ENCODE data around the gene SMNDC1.

The SMNDC1 gene

GRCh38 chr10:110304780-110305421, at the start of gene SMNDC1:
Gene SMNDC1 (minus strand): TSS chr10:110304920. CDS start chr10:110303587, 1,333 bp downstream.
- Histone ChIP-seq H3K27ac (ENCODE audit: low read depth, low read length) (peak within 1 kb of the TSS; percentile 89), H3K9ac (ENCODE audit: low read length in 5 of 5) (peak within 1 kb of the TSS; percentile 39 to 97 (median 95)), H3K4me3 (ENCODE audit: low read depth in 1 of 5, low read length in 5 of 5) (peak within 1 kb of the TSS; percentile 81 to 94 (median 91)), H3K4me1 (ENCODE audit: control insufficient read depth in 5 of 5, insufficient read depth in 5 of 5, low read length in 5 of 5) (peaks cover 0 to 41% (median 37%) of the 10 kb centered on the region in 5 donors), H3K9me3 (ENCODE audit: control insufficient read depth in 5 of 5, low read length in 5 of 5) (no peaks in the 10 kb centered on the region), H3K27me3 (ENCODE audit: control insufficient read depth in 5 of 5, insufficient read depth in 4 of 5, low read length in 5 of 5) (peaks cover 0 to 2% (median 0%) of the 10 kb centered on the region in 5 donors), H3K36me3 (ENCODE audit: control insufficient read depth in 5 of 5, insufficient read depth in 5 of 5, low read length in 5 of 5) (peaks cover 6 to 22% (median 17%) of the 10 kb centered on the region in 5 donors)

GRCh38 chr10:110354322-110354766, 49.6 kb upstream of the SMNDC1 start:
- H3K4me1 ChIP-seq (ENCODE audit: control insufficient read depth in 5 of 5, insufficient read depth in 5 of 5, low read length in 5 of 5), result peaks cover 0 to 49% (median 10%) of the 10 kb centered on the region in 5 donors
- no peaks in the 10 kb centered on the region for H3K9me3 ChIP-seq (ENCODE audit: control insufficient read depth in 5 of 5, low read length in 5 of 5)
- peaks cover 4 to 36% (median 15%) of the 10 kb centered on the region in 5 donors for H3K27me3 ChIP-seq (ENCODE audit: control insufficient read depth in 5 of 5, insufficient read depth in 4 of 5, low read length in 5 of 5)
- no peaks in the 10 kb centered on the region for H3K36me3 ChIP-seq (ENCODE audit: control insufficient read depth in 5 of 5, insufficient read depth in 5 of 5, low read length in 5 of 5)
- H3K27ac ChIP-seq (ENCODE audit: low read depth, low read length), result no peak overlapping the region
- H3K9ac ChIP-seq (ENCODE audit: low read length in 5 of 5), result no peak overlapping the region
- H3K4me3 ChIP-seq (ENCODE audit: low read depth in 1 of 5, low read length in 5 of 5), result no peak overlapping the region

- Histone ChIP-seq H3K27ac (ENCODE audit: low read depth, low read length) (no peak overlapping the region), H3K36me3 (ENCODE audit: control insufficient read depth in 5 of 5, insufficient read depth in 5 of 5, low read length in 5 of 5) (no peaks in the 10 kb centered on the region), H3K27me3 (ENCODE audit: control insufficient read depth in 5 of 5, insufficient read depth in 4 of 5, low read length in 5 of 5) (peaks cover under 1 to 30% (median 15%) of the 10 kb centered on the region in 5 donors), H3K9ac (ENCODE audit: low read length in 5 of 5) (no peak overlapping the region), H3K4me1 (ENCODE audit: control insufficient read depth in 5 of 5, insufficient read depth in 5 of 5, low read length in 5 of 5) (peaks cover 0 to 49% (median 10%) of the 10 kb centered on the region in 5 donors), H3K4me3 (ENCODE audit: low read depth in 1 of 5, low read length in 5 of 5) (no peak overlapping the region), H3K9me3 (ENCODE audit: control insufficient read depth in 5 of 5, low read length in 5 of 5) (no peaks in the 10 kb centered on the region)
These were observed 48.8 kb upstream of the SMNDC1 start for GRCh38 chr10:110353244-110354119.

DNA sequence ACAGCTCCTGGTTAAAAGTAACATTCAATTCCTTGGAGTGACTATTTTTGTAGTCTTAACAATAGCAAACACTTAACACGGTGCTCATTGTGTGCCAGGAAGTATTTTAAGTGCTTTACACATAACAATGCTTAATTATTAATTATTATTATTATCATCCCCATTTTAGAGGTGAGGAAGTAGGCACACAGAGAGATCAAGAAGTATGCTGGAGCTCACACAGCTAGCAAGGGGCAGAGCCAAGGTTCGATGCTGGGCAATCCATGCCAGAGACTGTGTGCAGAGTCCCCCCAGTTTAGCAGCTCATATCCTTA, 48.2 kb upstream of the SMNDC1 start:
- no peak overlapping the region for H3K4me3 ChIP-seq (ENCODE audit: low read depth in 1 of 5, low read length in 5 of 5)
- H3K27ac ChIP-seq (ENCODE audit: low read depth, low read length), result no peak overlapping the region
- no peaks in the 10 kb centered on the region for H3K9me3 ChIP-seq (ENCODE audit: control insufficient read depth in 5 of 5, low read length in 5 of 5)
- no peak overlapping the region for H3K9ac ChIP-seq (ENCODE audit: low read length in 5 of 5)
- H3K36me3 ChIP-seq (ENCODE audit: control insufficient read depth in 5 of 5, insufficient read depth in 5 of 5, low read length in 5 of 5), result no peaks in the 10 kb centered on the region
- H3K4me1 ChIP-seq (ENCODE audit: control insufficient read depth in 5 of 5, insufficient read depth in 5 of 5, low read length in 5 of 5), result peaks cover 0 to 52% (median 10%) of the 10 kb centered on the region in 5 donors
- H3K27me3 ChIP-seq (ENCODE audit: control insufficient read depth in 5 of 5, insufficient read depth in 4 of 5, low read length in 5 of 5), result peaks cover 0 to 24% (median 15%) of the 10 kb centered on the region in 5 donors

GRCh38 chr10:110350812-110351211, 46.1 kb upstream of the SMNDC1 start:
- H3K4me1 ChIP-seq (ENCODE audit: control insufficient read depth in 5 of 5, insufficient read depth in 5 of 5, low read length in 5 of 5), result peaks cover 0 to 34% (median 10%) of the 10 kb centered on the region in 5 donors
- no peak overlapping the region for H3K9ac ChIP-seq (ENCODE audit: low read length in 5 of 5)
- peaks cover 0 to 9% (median 8%) of the 10 kb centered on the region in 5 donors for H3K27me3 ChIP-seq (ENCODE audit: control insufficient read depth in 5 of 5, insufficient read depth in 4 of 5, low read length in 5 of 5)
- no peak overlapping the region for H3K27ac ChIP-seq (ENCODE audit: low read depth, low read length)
- H3K4me3 ChIP-seq (ENCODE audit: low read depth in 1 of 5, low read length in 5 of 5), result no peak overlapping the region
- H3K9me3 ChIP-seq (ENCODE audit: control insufficient read depth in 5 of 5, low read length in 5 of 5), result no peaks in the 10 kb centered on the region
- no peaks in the 10 kb centered on the region for H3K36me3 ChIP-seq (ENCODE audit: control insufficient read depth in 5 of 5, insufficient read depth in 5 of 5, low read length in 5 of 5)

DNA sequence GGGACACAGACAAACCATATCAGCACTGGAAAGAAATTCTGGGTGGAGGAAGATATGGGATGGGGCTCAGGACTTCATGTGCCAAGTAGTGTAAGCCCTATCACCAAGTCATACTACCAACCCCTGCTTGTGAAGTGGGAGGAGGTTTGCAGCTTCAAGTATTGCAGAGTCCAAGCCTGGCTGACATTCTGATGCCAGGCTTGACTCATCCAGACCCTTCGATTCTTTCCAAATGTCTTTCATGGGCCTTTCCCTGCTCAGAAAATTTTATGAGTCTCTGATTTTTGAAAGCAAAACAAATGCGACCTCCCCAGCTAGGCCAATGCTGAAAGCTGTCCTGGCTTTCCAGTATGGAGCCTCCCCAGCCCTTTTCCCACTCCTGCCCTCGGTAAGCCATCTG, 45.1 kb upstream of the SMNDC1 start:
- H3K4me3 ChIP-seq (ENCODE audit: low read depth in 1 of 5, low read length in 5 of 5), result no peak overlapping the region
- H3K4me1 ChIP-seq (ENCODE audit: control insufficient read depth in 5 of 5, insufficient read depth in 5 of 5, low read length in 5 of 5), result peaks cover 0 to 34% (median 10%) of the 10 kb centered on the region in 5 donors
- H3K27ac ChIP-seq (ENCODE audit: low read depth, low read length), result no peak overlapping the region
- H3K36me3 ChIP-seq (ENCODE audit: control insufficient read depth in 5 of 5, insufficient read depth in 5 of 5, low read length in 5 of 5), result no peaks in the 10 kb centered on the region
- no peaks in the 10 kb centered on the region for H3K9me3 ChIP-seq (ENCODE audit: control insufficient read depth in 5 of 5, low read length in 5 of 5)
- peaks cover 0 to 9% (median 8%) of the 10 kb centered on the region in 5 donors for H3K27me3 ChIP-seq (ENCODE audit: control insufficient read depth in 5 of 5, insufficient read depth in 4 of 5, low read length in 5 of 5)
- H3K9ac ChIP-seq (ENCODE audit: low read length in 5 of 5), result no peak overlapping the region

DNA sequence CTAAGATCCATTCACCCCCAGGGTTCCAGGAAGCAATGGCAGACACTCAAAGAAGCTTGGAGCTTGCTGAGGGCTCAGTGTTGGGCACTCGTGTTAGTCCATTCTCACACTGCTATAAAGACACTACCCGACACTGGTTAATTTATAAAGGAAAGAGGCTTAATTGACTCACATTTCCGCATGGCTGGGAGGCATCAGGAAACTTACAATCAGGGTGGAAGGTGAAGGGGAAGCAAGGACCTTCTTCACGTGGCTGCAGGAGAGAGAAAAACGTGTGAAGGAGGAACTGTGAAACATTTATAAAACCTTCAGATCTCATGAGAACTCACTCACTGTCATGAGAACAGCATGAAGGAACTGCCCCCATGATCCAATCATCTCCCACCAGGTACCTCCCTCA, 44.7 kb upstream of the SMNDC1 start:
- Histone ChIP-seq H3K4me1 (ENCODE audit: control insufficient read depth in 5 of 5, insufficient read depth in 5 of 5, low read length in 5 of 5) (peaks cover 0 to 34% (median 7%) of the 10 kb centered on the region in 5 donors), H3K4me3 (ENCODE audit: low read depth in 1 of 5, low read length in 5 of 5) (no peak overlapping the region), H3K27me3 (ENCODE audit: control insufficient read depth in 5 of 5, insufficient read depth in 4 of 5, low read length in 5 of 5) (peaks cover 0 to 9% (median 8%) of the 10 kb centered on the region in 5 donors), H3K9ac (ENCODE audit: low read length in 5 of 5) (no peak overlapping the region), H3K36me3 (ENCODE audit: control insufficient read depth in 5 of 5, insufficient read depth in 5 of 5, low read length in 5 of 5) (no peaks in the 10 kb centered on the region), H3K27ac (ENCODE audit: low read depth, low read length) (no peak overlapping the region), H3K9me3 (ENCODE audit: control insufficient read depth in 5 of 5, low read length in 5 of 5) (no peaks in the 10 kb centered on the region)

- H3K9ac ChIP-seq (ENCODE audit: low read length in 5 of 5), result no peak overlapping the region
- peaks cover 0 to 7% (median 6%) of the 10 kb centered on the region in 5 donors for H3K27me3 ChIP-seq (ENCODE audit: control insufficient read depth in 5 of 5, insufficient read depth in 4 of 5, low read length in 5 of 5)
- no peak overlapping the region for H3K4me3 ChIP-seq (ENCODE audit: low read depth in 1 of 5, low read length in 5 of 5)
- no peaks in the 10 kb centered on the region for H3K36me3 ChIP-seq (ENCODE audit: control insufficient read depth in 5 of 5, insufficient read depth in 5 of 5, low read length in 5 of 5)
- H3K9me3 ChIP-seq (ENCODE audit: control insufficient read depth in 5 of 5, low read length in 5 of 5), result no peaks in the 10 kb centered on the region
- H3K27ac ChIP-seq (ENCODE audit: low read depth, low read length), result no peak overlapping the region
- peaks cover 0 to 25% (median 3%) of the 10 kb centered on the region in 5 donors for H3K4me1 ChIP-seq (ENCODE audit: control insufficient read depth in 5 of 5, insufficient read depth in 5 of 5, low read length in 5 of 5)
These were observed 43.6 kb upstream of the SMNDC1 start for GRCh38 chr10:110348336-110348735.

DNA sequence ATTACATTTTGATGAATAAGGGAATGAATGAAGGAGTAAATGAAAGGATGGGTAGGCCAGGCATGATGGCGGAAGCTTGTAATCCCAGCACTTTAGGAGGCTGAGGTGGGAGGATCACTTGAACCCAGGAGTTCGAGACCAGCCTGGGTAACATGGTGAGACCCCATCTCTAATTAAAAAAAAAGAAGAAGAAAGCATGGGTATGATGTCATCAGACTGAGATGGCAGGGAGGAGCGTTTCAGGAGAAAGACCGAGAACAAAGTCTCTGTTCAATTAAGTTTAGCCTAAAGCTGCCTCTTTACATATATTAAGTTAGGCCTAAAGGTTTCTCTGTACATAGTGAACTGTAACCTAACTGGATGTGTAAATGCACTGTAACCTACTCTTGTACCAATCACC, 42.2 kb upstream of the SMNDC1 start:
- Histone ChIP-seq H3K36me3 (ENCODE audit: control insufficient read depth in 5 of 5, insufficient read depth in 5 of 5, low read length in 5 of 5) (no peaks in the 10 kb centered on the region), H3K9me3 (ENCODE audit: control insufficient read depth in 5 of 5, low read length in 5 of 5) (no peaks in the 10 kb centered on the region), H3K9ac (ENCODE audit: low read length in 5 of 5) (no peak overlapping the region), H3K4me1 (ENCODE audit: control insufficient read depth in 5 of 5, insufficient read depth in 5 of 5, low read length in 5 of 5) (peaks cover 0 to 10% (median 3%) of the 10 kb centered on the region in 5 donors), H3K4me3 (ENCODE audit: low read depth in 1 of 5, low read length in 5 of 5) (no peak overlapping the region), H3K27ac (ENCODE audit: low read depth, low read length) (no peak overlapping the region), H3K27me3 (ENCODE audit: control insufficient read depth in 5 of 5, insufficient read depth in 4 of 5, low read length in 5 of 5) (peaks cover 0 to 2% (median 0%) of the 10 kb centered on the region in 5 donors)

- Histone ChIP-seq H3K4me3 (ENCODE audit: low read depth in 1 of 5, low read length in 5 of 5) (no peak overlapping the region), H3K4me1 (ENCODE audit: control insufficient read depth in 5 of 5, insufficient read depth in 5 of 5, low read length in 5 of 5) (peaks cover 0 to 10% (median 3%) of the 10 kb centered on the region in 5 donors), H3K9ac (ENCODE audit: low read length in 5 of 5) (no peak overlapping the region), H3K9me3 (ENCODE audit: control insufficient read depth in 5 of 5, low read length in 5 of 5) (no peaks in the 10 kb centered on the region), H3K27me3 (ENCODE audit: control insufficient read depth in 5 of 5, insufficient read depth in 4 of 5, low read length in 5 of 5) (peaks cover 0 to 3% (median 0%) of the 10 kb centered on the region in 5 donors), H3K27ac (ENCODE audit: low read depth, low read length) (no peak overlapping the region), H3K36me3 (ENCODE audit: control insufficient read depth in 5 of 5, insufficient read depth in 5 of 5, low read length in 5 of 5) (no peaks in the 10 kb centered on the region)
These were observed 40.6 kb upstream of the SMNDC1 start for GRCh38 chr10:110345286-110345685.

All from subcutaneous abdominal adipose tissue (tissue), 5 donors.